MG63 (cell line): ENCODE results near the gene SP140. TPM values are rescaled to one million over a fixed set of nuclear protein-coding genes. Genes with fewer than 3 reads are reported as not detected.

Experiments
- DNase-seq: peaks from one replicate; pipeline ENCODE4 v3.0.0-alpha.2; 2020
- H3K27me3 ChIP-seq: fragments of 250-450 bp; sonication (Bioruptor Pico); 2 replicates; pipeline ENCODE4 v1.5.1; 2020; ENCODE audit warnings: mild to moderate bottlenecking, moderate library complexity
- H3K36me3 ChIP-seq: fragments of 250-450 bp; sonication (Bioruptor Pico); 2 replicates; pipeline ENCODE4 v1.5.1; 2020; ENCODE audit warnings: mild to moderate bottlenecking, moderate library complexity
- H3K4me3 ChIP-seq: fragments of 250-450 bp; sonication (Bioruptor Pico); 2 replicates; pipeline ENCODE4 v1.5.1; 2020; ENCODE audit warnings: mild to moderate bottlenecking, moderate library complexity
- H3K9me3 ChIP-seq: fragments of 250-450 bp; sonication (Bioruptor Pico); 2 replicates; pipeline ENCODE4 v1.5.1; 2020; ENCODE audit warnings: mild to moderate bottlenecking, moderate library complexity
- total RNA-seq: library from RNA; depleted of rRNA; stranded (reverse); fragments of >200 nt; shearing (Covaris generic); gene quantifications from 2 replicates; pipeline ENCODE4 v1.2.3, GENCODE V29; 2014; ENCODE audit warnings: low replicate concordance; rRNA removed

SP140 gene
- total RNA-seq = 0.17 and 0.56 TPM in 2 replicates

DNA sequence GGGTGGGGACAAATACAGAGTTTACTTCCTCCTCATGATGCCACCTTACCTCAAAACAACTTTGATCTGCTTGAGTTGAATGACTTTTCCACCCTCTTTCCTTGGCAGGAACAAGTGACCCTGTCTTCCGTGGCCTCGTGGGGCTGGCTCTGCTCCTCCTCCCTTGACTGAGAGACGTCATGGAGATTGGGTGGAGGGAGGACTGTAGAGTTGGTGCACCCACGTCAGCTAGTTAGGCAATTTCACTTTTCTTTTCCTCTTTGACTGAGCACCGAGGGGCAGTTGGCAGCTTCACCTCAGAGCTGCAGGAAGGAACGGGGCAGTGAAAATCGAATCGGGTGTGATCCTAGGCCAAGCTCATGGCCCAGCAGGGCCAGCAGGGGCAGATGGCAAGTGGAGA, at the start of gene SP140:
Gene SP140, plus strand, starts transcription at position 251 of the 400 bp plus-strand sequence. Its CDS starts 109 bp downstream, at position 360.
- no peak for DNase-seq
- Histone ChIP-seq H3K27me3 (no peaks in the 10 kb centered on the region), H3K36me3 (no peaks in the 10 kb centered on the region), H3K4me3 (no peak within 1 kb of the TSS), H3K9me3 (peaks cover 7% of the 10 kb centered on the region)

DNA sequence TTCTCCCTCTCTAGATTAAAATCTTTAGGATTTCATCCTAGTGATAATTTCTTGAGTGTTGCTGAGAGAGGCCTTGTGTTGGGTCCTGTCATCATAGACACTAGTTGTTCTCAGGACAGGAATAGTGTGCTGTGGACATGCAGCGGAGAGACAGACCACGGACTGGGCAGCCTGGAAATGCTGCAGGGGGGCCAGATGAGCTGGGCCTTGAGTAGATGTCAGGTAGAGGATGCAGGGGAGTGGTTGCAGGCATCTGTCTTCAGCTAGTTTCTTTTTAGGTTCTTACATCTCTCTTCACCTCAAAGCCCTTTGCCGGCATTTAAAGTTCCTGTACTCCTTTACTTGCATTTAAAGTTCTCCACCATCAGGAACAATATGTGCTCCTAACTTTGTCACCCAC, 48.5 kb upstream of the SP140 start:
- DNase-seq = no peak
- Histone ChIP-seq H3K27me3 (no peaks in the 10 kb centered on the region), H3K9me3 (no peaks in the 10 kb centered on the region), H3K4me3 (no peak overlapping the region), H3K36me3 (no peaks in the 10 kb centered on the region)

DNA sequence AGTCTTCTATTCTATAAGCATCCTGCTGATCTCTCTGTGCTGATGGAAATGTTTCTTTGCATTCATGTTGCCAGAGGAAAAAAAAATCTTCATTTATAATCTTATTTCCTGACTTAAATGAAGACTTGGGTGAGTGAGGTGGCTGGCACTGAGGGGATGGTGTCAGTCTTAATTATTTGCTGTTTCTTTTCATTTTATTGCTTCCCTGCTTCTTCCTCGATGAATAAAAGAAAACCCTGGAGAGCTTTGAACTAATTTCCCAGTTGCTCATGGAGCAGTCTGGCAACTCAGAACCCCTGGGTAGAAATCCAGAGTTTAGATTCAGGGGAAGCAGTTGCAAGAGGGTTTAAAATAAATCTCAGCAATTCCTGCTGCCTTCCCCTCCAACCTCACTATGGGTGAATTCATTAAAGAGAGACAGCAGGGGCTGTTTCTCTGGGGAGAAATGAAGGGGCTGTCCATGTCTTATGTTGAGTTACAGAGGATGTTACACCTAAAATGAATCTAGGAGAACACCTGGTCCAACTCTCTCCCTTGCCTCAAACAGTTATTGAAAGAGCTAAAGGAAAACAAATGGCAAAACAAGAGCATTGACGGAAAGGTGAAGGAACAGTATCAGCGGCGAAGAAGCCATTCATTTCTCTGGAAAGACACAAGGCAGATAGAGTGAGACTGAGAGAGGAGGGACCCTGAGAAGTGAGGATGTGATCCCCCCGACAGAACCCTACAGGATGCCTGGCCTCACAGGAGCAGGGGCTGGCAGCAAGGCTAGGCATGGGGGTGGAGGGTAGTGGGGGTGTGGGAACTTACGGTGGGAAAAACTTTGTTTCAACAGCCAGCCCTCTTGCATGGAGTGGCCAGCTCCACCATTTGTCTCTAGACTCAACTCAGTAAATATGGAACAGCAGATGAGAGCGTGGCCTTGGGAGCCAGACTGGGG, 46.7 kb upstream of the SP140 start:
- no peaks in the 10 kb centered on the region for H3K27me3 ChIP-seq
- no peaks in the 10 kb centered on the region for H3K36me3 ChIP-seq
- H3K4me3 ChIP-seq = no peak overlapping the region

DNA sequence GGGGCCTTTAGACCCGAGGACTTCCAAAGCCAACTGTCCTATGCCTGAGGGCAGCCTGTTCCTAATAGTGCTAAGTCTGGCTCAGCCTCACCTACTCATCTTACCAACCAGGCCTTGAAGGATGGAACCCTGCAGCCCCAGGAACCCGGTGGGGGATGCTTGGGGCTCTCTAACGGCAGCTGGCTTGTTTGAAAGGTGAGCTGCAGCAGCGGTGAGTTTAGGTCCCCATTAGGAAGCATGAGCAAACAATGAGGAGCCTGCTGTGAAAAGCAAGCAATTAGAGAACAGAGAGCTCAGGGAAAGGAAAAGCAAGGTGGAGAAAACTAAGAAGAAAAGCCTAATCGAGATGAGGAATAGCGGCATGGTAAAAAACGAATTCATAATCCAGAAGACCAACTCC, 45.6 kb upstream of the SP140 start:
- no peaks in the 10 kb centered on the region for H3K27me3 ChIP-seq
- H3K9me3 ChIP-seq = no peaks in the 10 kb centered on the region
- DNase-seq = no peak
- H3K36me3 ChIP-seq = no peaks in the 10 kb centered on the region
- H3K4me3 ChIP-seq = no peak overlapping the region

More for the DNA sequence above, 46.7 kb upstream of the SP140 start:
- H3K9me3 ChIP-seq = no peaks in the 10 kb centered on the region
- DNase-seq = no peak

DNA sequence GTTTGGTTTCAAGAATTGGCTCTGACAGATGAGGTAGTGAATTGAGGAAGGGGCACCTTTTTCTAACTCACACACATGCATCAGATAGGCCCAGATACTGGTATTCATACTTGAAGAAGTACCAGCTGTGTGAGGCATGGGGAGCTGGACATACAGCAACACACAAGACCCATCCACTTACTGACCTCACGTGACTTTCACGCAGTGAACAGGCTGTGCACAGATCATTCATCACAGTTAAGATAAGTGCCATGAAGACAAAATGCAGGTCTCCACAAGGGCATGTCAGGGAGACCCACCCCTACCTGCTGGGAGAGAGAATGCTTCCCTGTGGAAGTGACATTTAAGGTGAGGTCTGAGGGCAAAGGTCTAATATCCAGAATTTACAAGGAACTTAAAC, 44.3 kb upstream of the SP140 start:
- no peaks in the 10 kb centered on the region for H3K27me3 ChIP-seq
- no peak for DNase-seq
- no peaks in the 10 kb centered on the region for H3K9me3 ChIP-seq
- H3K36me3 ChIP-seq = no peaks in the 10 kb centered on the region
- H3K4me3 ChIP-seq = no peak overlapping the region

DNA sequence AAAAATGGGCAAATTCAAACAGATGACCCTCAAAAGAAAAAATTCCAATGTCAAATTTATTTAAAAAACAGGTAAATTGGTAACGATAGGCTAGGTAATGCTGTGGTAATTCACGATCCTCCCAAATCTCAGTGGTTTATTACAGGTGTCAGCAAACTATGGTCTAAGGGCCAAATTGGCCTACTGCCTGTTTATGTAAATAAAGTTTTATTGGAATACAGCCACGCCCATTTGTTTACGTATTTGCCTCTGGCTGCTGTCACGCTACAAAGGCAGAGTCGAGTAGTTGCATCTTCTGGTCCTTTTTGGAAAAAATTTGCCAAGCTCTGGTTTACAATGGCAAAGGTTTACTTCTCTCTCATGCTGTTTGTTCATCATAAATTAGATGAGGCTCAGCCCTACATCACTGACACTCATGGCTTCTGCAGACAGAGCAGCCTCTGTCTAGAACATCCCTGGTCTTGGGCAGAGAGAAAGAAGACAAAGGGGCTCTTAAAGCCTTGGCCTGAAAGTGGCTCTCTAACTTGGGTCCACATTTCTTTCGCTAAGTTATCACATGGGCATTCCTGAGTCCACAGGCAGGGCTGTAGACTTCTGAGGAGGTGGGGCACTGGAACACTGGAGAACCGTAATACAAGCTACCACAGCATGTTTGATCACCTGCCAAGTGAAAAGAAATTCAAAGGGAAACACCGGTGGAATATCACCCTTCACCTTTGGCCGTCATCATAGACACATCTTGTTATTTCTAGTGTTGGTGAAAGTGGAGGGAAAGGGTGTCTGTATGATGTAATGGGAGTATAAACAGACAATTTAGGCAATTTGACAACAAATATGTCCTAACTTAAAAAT, 40.6 kb upstream of the SP140 start:
- Histone ChIP-seq H3K4me3 (no peak overlapping the region), H3K9me3 (no peaks in the 10 kb centered on the region), H3K36me3 (no peaks in the 10 kb centered on the region), H3K27me3 (no peaks in the 10 kb centered on the region)
- DNase-seq = no peak

DNA sequence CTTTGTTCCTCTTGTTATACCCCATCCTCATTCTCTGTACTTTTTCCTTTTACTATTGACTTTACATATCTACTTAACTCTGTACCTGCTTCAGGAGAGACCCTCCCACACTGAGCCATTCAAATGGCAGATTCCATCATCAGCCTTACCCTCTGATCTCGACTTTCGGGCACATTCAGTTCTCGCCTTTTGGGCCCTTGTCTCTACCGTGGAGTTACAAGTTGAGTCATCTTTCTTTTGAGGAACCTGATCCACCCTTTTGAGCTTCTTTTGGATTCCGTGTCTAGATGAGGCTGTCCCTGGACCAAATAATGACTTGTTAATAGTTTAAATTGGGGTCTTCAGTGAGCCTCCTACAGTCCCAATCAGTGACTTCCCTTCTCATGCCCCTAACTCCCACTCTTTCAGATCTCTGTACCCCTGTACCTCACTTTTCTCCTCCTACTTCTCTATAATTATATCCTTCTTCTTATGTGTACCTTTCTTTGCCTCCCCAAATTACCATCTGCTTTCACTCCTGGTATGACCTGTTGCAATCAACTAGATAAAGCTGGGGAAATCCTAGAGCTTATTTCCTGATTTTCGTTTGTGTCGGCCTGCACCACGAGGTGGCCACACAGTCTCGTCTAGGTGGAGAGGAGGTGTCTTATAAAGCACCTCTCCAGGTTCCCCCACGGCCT, 23.0 kb upstream of the SP140 start:
- no peaks in the 10 kb centered on the region for H3K9me3 ChIP-seq

DNA sequence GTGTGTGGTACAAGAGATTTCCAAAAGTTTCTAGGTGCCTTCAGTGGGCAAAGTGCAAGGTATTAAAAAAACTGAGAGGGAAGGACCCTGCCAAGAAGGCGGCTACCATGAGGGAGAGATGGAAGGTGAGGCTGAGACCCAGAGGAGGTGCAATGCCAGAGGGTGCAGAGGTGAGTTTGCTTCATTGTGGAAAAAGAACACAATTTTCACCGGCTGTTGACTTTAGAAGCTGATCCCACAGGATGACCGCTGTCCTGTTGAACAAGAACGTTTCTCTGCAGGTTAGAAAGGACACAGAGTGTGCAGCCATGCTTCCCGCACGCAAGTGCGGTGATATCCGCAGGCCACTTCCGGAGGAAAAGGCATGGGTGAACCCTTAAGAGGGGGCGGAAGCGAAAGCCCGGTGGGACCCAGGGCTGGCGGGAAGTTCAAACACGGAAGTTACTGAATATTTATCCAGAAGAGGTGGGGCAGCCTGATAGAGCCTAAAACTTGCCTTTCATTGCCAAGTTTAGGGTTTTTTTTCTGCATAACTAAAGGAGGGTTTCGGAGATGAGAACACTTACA, 22.3 kb upstream of the SP140 start:
- Histone ChIP-seq H3K27me3 (no peaks in the 10 kb centered on the region), H3K36me3 (peaks cover 13% of the 10 kb centered on the region), H3K4me3 (no peak overlapping the region), H3K9me3 (no peaks in the 10 kb centered on the region)
- DNase-seq = no peak

More for the DNA sequence above, 23.0 kb upstream of the SP140 start:
- no peak for DNase-seq
- H3K36me3 ChIP-seq = peaks cover 7% of the 10 kb centered on the region
- H3K27me3 ChIP-seq = no peaks in the 10 kb centered on the region
- H3K4me3 ChIP-seq = no peak overlapping the region

DNA sequence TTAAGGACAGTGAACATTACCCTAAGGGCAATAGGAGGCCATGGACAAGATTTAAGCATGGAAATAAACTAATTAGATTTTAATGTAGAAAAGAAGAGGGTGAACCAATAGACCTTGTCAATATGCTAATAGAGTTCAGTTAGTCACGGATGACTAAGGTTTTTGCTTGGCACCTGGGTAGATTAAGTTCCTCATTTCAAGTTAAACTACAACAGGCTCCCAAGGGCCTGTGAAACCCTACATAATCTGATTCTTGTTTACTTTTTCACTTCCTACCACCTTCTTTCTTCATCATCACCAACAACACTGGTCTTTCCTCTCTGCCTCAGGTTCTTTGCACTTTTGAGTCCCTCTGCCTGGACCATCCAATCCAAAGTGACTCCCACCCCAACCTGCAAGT, 20.5 kb upstream of the SP140 start:
- Histone ChIP-seq H3K27me3 (no peaks in the 10 kb centered on the region), H3K9me3 (no peaks in the 10 kb centered on the region), H3K4me3 (no peak overlapping the region), H3K36me3 (peaks cover 17% of the 10 kb centered on the region)
- DNase-seq = no peak

DNA sequence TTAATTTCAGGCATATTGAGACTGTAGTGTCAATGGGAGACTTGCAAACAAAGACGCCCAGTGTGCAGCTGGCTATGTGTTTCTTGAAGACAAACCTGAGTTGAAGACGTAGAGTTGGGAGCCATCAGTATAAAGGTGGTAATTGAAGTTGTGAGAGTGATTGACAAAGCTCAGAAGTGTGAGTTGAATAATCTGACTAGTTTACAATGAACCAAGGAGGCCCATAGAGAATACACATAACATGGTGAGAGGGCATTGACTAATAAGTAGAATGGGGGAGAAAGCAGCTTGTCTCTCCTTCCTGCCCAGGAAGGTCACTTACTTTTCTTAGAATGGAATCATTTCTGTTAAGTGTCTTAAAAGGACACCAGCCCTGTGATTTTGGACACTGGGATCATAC, 19.8 kb upstream of the SP140 start:
- DNase-seq = no peak
- H3K9me3 ChIP-seq = no peaks in the 10 kb centered on the region
- peaks cover 17% of the 10 kb centered on the region for H3K36me3 ChIP-seq
- H3K27me3 ChIP-seq = no peaks in the 10 kb centered on the region
- H3K4me3 ChIP-seq = no peak overlapping the region

DNA sequence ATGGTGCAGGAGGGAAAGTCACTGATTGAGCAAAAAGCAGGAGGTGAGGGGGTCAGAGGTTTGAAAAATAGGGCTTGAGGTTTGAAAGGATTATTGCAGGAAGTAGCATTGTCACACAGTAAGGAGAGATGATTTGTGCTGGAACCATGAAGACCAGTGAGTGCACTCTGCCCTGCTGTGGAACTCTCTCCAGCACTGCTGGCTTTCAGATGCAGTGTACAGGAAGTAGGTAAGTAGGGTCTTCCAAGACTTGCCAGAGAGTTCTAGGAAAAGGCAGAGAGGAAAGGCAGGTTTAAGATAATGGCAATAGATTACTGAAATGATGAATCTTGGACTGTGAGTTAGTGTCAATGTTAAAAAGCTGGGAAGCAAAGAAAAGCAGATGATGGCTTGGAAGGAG, 17.0 kb upstream of the SP140 start:
- Histone ChIP-seq H3K27me3 (no peaks in the 10 kb centered on the region), H3K4me3 (no peak overlapping the region), H3K36me3 (peaks cover 17% of the 10 kb centered on the region), H3K9me3 (no peaks in the 10 kb centered on the region)
- DNase-seq = no peak

DNA sequence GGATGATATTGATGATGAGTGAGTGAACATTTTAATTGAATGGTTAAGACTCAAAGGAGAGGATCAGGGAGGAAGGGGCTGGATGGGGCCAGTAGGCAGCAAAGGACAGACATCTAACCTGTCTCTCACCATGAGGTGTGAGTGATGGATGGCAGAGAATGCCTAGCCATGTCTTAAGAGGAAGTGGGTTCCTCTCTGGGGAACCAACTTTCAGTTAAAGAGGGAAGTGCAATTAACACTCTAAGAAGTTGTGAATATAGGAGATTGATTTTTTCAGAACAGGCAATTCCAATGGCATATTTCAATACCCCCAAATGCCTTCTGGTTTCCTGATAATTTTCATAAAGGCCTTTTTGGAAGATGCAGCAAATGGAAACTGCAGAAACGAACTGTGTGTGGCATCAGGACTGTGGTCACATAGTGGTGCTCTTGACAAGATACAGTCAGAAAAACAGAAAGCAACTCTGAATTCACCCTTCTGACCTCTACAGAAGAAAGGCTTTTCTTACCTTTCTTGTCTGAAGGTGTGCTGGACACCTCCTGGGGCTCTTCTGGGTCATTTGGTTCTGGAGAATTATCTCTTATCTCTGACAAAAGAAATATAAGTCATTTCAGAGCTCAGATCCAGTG, 16.0 kb upstream of the SP140 start:
- H3K4me3 ChIP-seq = no peak overlapping the region
- peaks cover 20% of the 10 kb centered on the region for H3K36me3 ChIP-seq
- H3K9me3 ChIP-seq = no peaks in the 10 kb centered on the region
- H3K27me3 ChIP-seq = no peaks in the 10 kb centered on the region
- no peak for DNase-seq

DNA sequence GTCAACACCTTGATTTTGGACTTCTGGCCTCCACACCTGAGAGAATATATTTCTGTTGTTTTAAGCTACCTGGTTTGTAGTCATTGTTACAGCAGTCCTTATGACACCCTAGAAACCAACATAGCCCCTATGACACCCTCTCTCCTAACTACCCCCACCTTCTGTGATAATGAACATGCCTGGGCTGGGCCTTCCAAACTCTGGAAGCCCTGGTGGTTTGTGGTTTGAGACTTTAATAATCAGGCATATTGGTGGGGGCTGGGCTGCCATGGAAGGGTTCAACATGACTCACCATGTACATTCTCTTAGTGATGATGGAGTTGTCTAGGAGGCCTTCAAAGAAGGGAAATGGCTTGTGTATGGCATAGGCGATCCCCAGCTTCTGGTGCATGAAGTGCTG, 9.0 kb upstream of the SP140 start:
- H3K4me3 ChIP-seq = no peak overlapping the region
- H3K27me3 ChIP-seq = no peaks in the 10 kb centered on the region
- peaks cover 12% of the 10 kb centered on the region for H3K36me3 ChIP-seq
- no peaks in the 10 kb centered on the region for H3K9me3 ChIP-seq
- DNase-seq = no peak

DNA sequence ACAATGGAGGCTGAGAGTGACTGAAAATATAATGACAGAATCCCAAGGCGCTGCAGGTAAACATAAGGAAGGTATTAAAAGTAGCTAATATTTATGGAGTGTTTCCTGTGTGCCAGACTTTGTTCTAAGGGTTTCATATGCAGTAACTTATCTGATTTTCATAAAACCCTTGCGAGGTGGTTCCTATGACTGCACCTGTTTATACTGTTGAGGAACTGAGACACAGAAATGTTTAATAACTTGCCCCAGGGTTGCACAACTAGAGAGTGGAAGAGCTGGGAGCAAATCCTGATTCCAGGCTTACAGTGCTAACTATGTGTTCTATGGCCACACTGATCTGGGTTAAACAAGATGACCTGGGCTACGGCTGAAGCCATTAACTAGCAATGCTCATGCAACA, 8.1 kb upstream of the SP140 start:
- DNase-seq = no peak
- Histone ChIP-seq H3K4me3 (no peak overlapping the region), H3K9me3 (no peaks in the 10 kb centered on the region), H3K27me3 (no peaks in the 10 kb centered on the region), H3K36me3 (peaks cover 12% of the 10 kb centered on the region)

DNA sequence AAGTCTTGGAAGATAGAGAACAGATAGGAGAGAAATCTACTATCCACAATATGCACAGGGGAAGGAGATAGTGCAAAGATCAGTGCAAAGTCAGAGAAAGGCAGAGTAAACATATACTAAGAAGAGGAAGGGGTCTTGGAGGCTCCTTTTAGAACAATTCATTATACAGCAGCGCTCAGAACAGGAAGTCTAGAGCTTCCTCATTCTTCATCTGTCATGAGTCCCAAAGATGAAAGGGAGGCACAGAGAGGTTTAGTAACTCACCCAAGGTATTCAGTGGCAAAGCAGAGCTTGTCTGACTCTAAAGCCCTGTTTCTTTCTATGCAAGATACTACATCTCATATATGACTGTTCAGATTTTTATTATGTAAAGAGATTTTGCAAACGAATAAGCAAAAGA, 7.1 kb upstream of the SP140 start:
- Histone ChIP-seq H3K9me3 (no peaks in the 10 kb centered on the region), H3K27me3 (no peaks in the 10 kb centered on the region), H3K36me3 (peaks cover 12% of the 10 kb centered on the region), H3K4me3 (no peak overlapping the region)
- no peak for DNase-seq
